HCT116 (cell line): ENCODE results near the gene STAP2. TPM values are rescaled to one million over a fixed set of nuclear protein-coding genes. Genes with fewer than 3 reads are reported as not detected.

ENCODE experiments used
- ATAC-seq: fragments of 200-7000 bp; cut with Tn5 transposase; 2 replicates; pipeline ENCODE4 v1.9.1; 2020; ENCODE audit warnings: mild to moderate bottlenecking, moderate library complexity
- BruUV-seq: library from RNA; stranded (reverse); fragments of 400-500 nt; replicated peaks from 2 replicates; lab custom pipeline; 2021; lab: Mats Ljungman, UMichigan
- CTCF ChIA-PET: fragments of 300-600 bp; sonication (Branson Sonifier 250); formaldehyde crosslinking; loops from one replicate; lab custom pipeline; 2021; ENCODE audit warnings: antibody characterized with exemption; lab: Charles Lee
- POLR2A ChIA-PET: fragments of 300-600, 350-600 bp; sonication (Branson Sonifier 250); formaldehyde crosslinking; loops from one replicate; lab custom pipeline; 2021; ENCODE audit warnings: antibody characterized with exemption; lab: Charles Lee
- RAD21 ChIA-PET, 2 experiments: fragments of 300-600 bp; sonication (Branson Sonifier 250); formaldehyde crosslinking; loops; one replicate each; lab custom pipeline; 2023; ENCODE audit warnings: low total read pairs in 2 of 2; ENCODE audit not compliant: uncharacterized antibody in 2 of 2, unreplicated experiment in 2 of 2, low non-redundant PET in 1 of 2; lab: Charles Lee
- DNase-seq: peaks from one replicate; pipeline ENCODE4 v3.0.0-alpha.2; 2010; ENCODE audit warnings: low read depth, low spot score
- H2AFZ ChIP-seq: fragments of 200-600 bp; shearing (Covaris generic), sonication (generic); 2 replicates; pipeline ENCODE4 v1.6.1; 2017; ENCODE audit warnings: low read depth, mixed run types, mixed read lengths, antibody characterized with exemption, low read length; ENCODE audit not compliant: poor library complexity, severe bottlenecking
- H3K27ac ChIP-seq: 2 replicates; pipeline ENCODE4 v1.5.1; 2012; ENCODE audit warnings: low read depth, low read length
- H3K27me3 ChIP-seq: fragments of 200-600 bp; sonication (generic); 2 replicates; pipeline ENCODE4 v1.6.1; 2016; ENCODE audit warnings: mixed run types, low read length, mixed read lengths; ENCODE audit not compliant: insufficient read depth
- H3K36me3 ChIP-seq, 2 experiments: fragments of 200-500 bp in 1 of 2; fragments of 200-600 bp in 1 of 2; sonication (Bioruptor generic) in 1 of 2; sonication (generic) in 1 of 2; 2 replicates each; pipeline versions ENCODE4 v1.5.1 to v1.6.1; 2014 to 2016; ENCODE audit warnings: low read length in 2 of 2, inconsistent platforms in 1 of 2, mixed read lengths in 1 of 2, mixed run types in 1 of 2; ENCODE audit not compliant: insufficient read depth in 2 of 2, control insufficient read depth in 1 of 2
- H3K4me1 ChIP-seq, 2 experiments: fragments of 200-600 bp in 1 of 2; sonication (generic) in 1 of 2; 2 replicates each; pipeline versions ENCODE4 v1.5.1 to v1.6.1; 2012 to 2017; ENCODE audit warnings: low read length in 2 of 2, inconsistent platforms in 1 of 2, mild to moderate bottlenecking in 1 of 2, mixed read lengths in 1 of 2, mixed run types in 1 of 2, moderate library complexity in 1 of 2; ENCODE audit not compliant: insufficient read depth in 2 of 2, control insufficient read depth in 1 of 2
- H3K4me2 ChIP-seq: fragments of 200-600 bp; sonication (generic); 2 replicates; pipeline ENCODE4 v1.6.1; 2017; ENCODE audit warnings: mixed run types, low read length, mixed read lengths
- H3K4me3 ChIP-seq, 2 experiments: fragments of 200-600 bp in 1 of 2; sonication (generic) in 1 of 2; replicated peaks in 1 of 2; 2 replicates each; pipeline ENCODE4 v1.5.1; 2011 to 2016; ENCODE audit warnings: low read length in 2 of 2, control low read depth in 1 of 2, low read depth in 1 of 2, mild to moderate bottlenecking in 1 of 2, mixed read lengths in 1 of 2, mixed run types in 1 of 2
- H3K79me2 ChIP-seq: fragments of 200-600 bp; sonication (generic); 2 replicates; pipeline ENCODE4 v1.6.1; 2017; ENCODE audit warnings: mild to moderate bottlenecking, mixed run types, low read length, moderate library complexity, mixed read lengths; ENCODE audit not compliant: insufficient read depth
- H3K9ac ChIP-seq: fragments of 200-600 bp; sonication (generic); 2 replicates; pipeline ENCODE4 v1.6.1; 2016; ENCODE audit warnings: low read length, mixed read lengths
- H3K9me2 ChIP-seq: fragments of 200-600 bp; sonication (generic), shearing (Covaris generic); 2 replicates; pipeline ENCODE4 v1.6.1; 2017; ENCODE audit warnings: mixed run types, mild to moderate bottlenecking, moderate library complexity; ENCODE audit not compliant: insufficient read depth
- H3K9me3 ChIP-seq, 2 experiments: fragments of 200-500 bp in 1 of 2; fragments of 200-600 bp in 1 of 2; sonication (Bioruptor generic) in 1 of 2; sonication (generic) in 1 of 2; 2 replicates each; pipeline ENCODE4 v1.6.1; 2014 to 2017; ENCODE audit warnings: low read length in 2 of 2, mixed read lengths in 2 of 2, inconsistent platforms in 1 of 2, low read depth in 1 of 2, mild to moderate bottlenecking in 1 of 2, mixed run types in 1 of 2, moderate library complexity in 1 of 2; ENCODE audit not compliant: control insufficient read depth in 1 of 2, insufficient read depth in 1 of 2
- H4K20me1 ChIP-seq: fragments of 200-600 bp; sonication (generic), shearing (Covaris generic); 2 replicates; pipeline ENCODE4 v1.6.1; 2017; ENCODE audit warnings: mixed run types, mild to moderate bottlenecking, moderate library complexity; ENCODE audit not compliant: insufficient read depth
- ELF1 ChIP-seq: IDR thresholded peaks from 2 replicates; pipeline ENCODE4 v1.6.1; 2012; ENCODE audit warnings: low read depth, borderline replicate concordance
- EZH2phosphoT487 ChIP-seq: fragments of 200-600 bp; IDR thresholded peaks from 2 replicates; pipeline ENCODE4 v1.6.1; 2018; ENCODE audit warnings: antibody characterized with exemption, borderline replicate concordance
- FOSL1 ChIP-seq: IDR thresholded peaks from 2 replicates; pipeline ENCODE4 v1.6.1; 2012; ENCODE audit warnings: low read depth
- RAD21 ChIP-seq: IDR thresholded peaks from 2 replicates; pipeline ENCODE4 v1.6.1; 2012; ENCODE audit warnings: low read depth, mild to moderate bottlenecking
- SIN3A ChIP-seq: IDR thresholded peaks from 2 replicates; pipeline ENCODE4 v1.6.1; 2012; ENCODE audit warnings: low read depth
- SRF ChIP-seq: IDR thresholded peaks from 2 replicates; pipeline ENCODE4 v1.6.1; 2012; ENCODE audit warnings: low read depth
- YY1 ChIP-seq: IDR thresholded peaks from 2 replicates; pipeline ENCODE4 v1.6.1; 2011; ENCODE audit warnings: low read length, low read depth, moderate library complexity, mild to moderate bottlenecking; ENCODE audit not compliant: insufficient replicate concordance; ENCODE audit errors: extremely low read depth
- intact Hi-C: fragments of 100-400 bp; cut with micrococcal nuclease; formaldehyde crosslinking; loops from 2 replicates; pipeline ENCODE4 v1.10.0; 2022
- total RNA-seq: library from RNA; stranded (reverse); gene quantifications from one replicate; pipeline ENCODE4 v1.2.1, GENCODE V29; 2021; ENCODE audit not compliant: unreplicated experiment
- TF ChIP-seq, protein P1 (sequence below), 3 experiments: fragments of 200-600 bp in 1 of 3; sonication (generic) in 1 of 3; IDR thresholded peaks in 2 of 3; conservative IDR thresholded peaks in 1 of 3; 2 replicates each; pipeline ENCODE4 v1.5.1; 2012 to 2017; ENCODE audit warnings: low read depth in 2 of 3, low read length in 2 of 3, antibody characterized with exemption in 1 of 3, borderline replicate concordance in 1 of 3, control low read depth in 1 of 3, mild to moderate bottlenecking in 1 of 3, mixed read lengths in 1 of 3, mixed run types in 1 of 3, moderate library complexity in 1 of 3; ENCODE audit not compliant: insufficient read depth in 1 of 3
- TF ChIP-seq, protein P2 (sequence below): IDR thresholded peaks from 2 replicates; pipeline ENCODE4 v1.6.1; 2012

The STAP2 gene
- total RNA-seq, 1 experiment from 2014 or later, result 2.1 TPM

DNA sequence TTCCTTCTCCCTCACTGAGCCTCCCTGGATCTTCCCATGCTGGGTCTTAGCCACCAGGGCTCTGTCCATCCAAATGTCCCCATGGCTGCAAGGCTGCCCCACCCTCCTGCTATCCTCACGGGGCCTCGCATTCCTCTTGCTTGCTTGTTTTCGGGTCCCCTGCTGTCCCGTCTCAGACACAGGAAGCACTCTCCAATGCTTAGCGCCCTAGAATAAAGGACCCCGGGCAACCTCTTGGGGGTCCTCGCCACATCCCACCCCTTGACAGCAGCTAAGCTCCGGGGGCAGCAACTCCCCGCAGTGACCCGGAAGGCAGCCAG lies 38.0 kb upstream of the STAP2 start (continued):
- TF ChIP-seq SIN3A, result no peak
- no peak for TF ChIP-seq SRF
- TF ChIP-seq RAD21, result no peak
- TF ChIP-seq YY1, result no peak
- TF ChIP-seq, protein P1, sequence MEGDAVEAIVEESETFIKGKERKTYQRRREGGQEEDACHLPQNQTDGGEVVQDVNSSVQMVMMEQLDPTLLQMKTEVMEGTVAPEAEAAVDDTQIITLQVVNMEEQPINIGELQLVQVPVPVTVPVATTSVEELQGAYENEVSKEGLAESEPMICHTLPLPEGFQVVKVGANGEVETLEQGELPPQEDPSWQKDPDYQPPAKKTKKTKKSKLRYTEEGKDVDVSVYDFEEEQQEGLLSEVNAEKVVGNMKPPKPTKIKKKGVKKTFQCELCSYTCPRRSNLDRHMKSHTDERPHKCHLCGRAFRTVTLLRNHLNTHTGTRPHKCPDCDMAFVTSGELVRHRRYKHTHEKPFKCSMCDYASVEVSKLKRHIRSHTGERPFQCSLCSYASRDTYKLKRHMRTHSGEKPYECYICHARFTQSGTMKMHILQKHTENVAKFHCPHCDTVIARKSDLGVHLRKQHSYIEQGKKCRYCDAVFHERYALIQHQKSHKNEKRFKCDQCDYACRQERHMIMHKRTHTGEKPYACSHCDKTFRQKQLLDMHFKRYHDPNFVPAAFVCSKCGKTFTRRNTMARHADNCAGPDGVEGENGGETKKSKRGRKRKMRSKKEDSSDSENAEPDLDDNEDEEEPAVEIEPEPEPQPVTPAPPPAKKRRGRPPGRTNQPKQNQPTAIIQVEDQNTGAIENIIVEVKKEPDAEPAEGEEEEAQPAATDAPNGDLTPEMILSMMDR (IDR thresholded peaks at IDR 0.05 in 2 of 3, conservative IDR thresholded peaks at IDR 0.05 in 1 of 3; ENCODE audit: borderline replicate concordance in 1 of 3, insufficient read depth in 1 of 3, low read depth in 2 of 3, low read length in 2 of 3), result no peak
- no peak for TF ChIP-seq EZH2phosphoT487
- TF ChIP-seq ELF1, result no peak

DNA sequence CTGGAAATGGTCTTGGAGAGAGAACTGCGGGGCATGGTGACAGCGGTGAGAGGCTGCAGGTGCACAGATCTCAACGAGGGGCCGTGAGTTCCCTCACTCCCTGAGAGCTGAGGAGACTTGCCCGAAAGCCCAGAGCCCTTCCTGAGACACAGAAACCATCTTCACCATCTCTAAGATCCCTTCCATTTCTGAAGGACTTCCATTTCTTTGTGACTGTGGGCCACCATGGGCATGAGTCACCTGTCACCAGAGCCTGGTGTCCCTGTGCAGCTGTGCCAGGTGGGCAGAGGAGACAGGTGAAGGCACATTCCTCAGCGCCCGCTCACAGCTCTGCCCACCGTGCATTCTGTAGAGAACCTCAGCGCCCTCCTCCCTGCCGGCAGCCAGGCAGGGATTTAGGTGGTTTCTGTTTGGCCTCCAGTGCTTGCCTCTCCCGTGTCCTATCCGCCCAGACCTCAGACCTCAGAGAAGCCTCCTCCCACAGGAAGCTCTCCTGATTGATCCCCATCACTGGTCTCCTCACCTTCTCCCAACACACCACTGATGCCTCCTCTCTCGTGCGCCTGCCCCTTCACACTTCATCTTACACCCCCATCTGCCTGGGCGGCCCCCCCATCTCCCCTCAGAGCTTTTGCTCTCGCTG lies 37.5 kb upstream of the STAP2 start:
- ATAC-seq (peak; percentile 18), DNase-seq (no peak)
- intact Hi-C loops, result loop anchor here (2.0 kb wide), 1 partner anchor 25 kb away; the partner anchor contains the start of gene SH3GL1
- H3K79me2 ChIP-seq, result peaks cover 90% of the 10 kb centered on the region
- H3K36me3 ChIP-seq, result no peaks in the 10 kb centered on the region
- no peaks in the 10 kb centered on the region for H3K9me2 ChIP-seq
- POLR2A ChIA-PET, result interaction anchor here (1.0 kb wide), 1 partner anchor 33 kb away, joined by 5 read pairs; the partner anchor contains the start of gene MPND
- TF ChIP-seq SRF (no peak), SIN3A (peak; percentile 46; the same call in 1 of the 2 replicates), ELF1 (no peak), FOSL1 (0 out of 2 replicates have a peak, but pooled peaks have one; percentile 26)
- TF ChIP-seq, protein P2, sequence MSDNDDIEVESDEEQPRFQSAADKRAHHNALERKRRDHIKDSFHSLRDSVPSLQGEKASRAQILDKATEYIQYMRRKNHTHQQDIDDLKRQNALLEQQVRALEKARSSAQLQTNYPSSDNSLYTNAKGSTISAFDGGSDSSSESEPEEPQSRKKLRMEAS, result peak; percentile 23; the same call in 1 of the 2 replicates
- TF ChIP-seq, protein P1 (IDR thresholded peaks at IDR 0.05 in 2 of 3, conservative IDR thresholded peaks at IDR 0.05 in 1 of 3; ENCODE audit: borderline replicate concordance in 1 of 3, insufficient read depth in 1 of 3, low read depth in 2 of 3, low read length in 2 of 3), result no peak
- CTCF ChIA-PET, result interaction anchor here (0.6 to 2.6 kb wide), 7 partner anchors 13 to 149 kb away, joined by 3 to 13 read pairs (median 5); partner anchors contain the start of genes CHAF1A and SH3GL1
- H3K9me3 ChIP-seq, result no peaks in the 10 kb centered on the region
- H3K27ac ChIP-seq, result peak overlapping the region; percentile 99
- H3K4me1 ChIP-seq, result peaks cover 69 to 85% of the 10 kb centered on the region in 2 experiments
- BruUV-seq, result no TSS peak
- H3K4me3 ChIP-seq, result peak overlapping the region in 1 of 2 experiments; percentile 58; a peak in 2 of 4 replicates
- RAD21 ChIA-PET, result interaction anchor here (1.0 to 1.2 kb wide), 2 partner anchors 33 to 95 kb away, joined by 3 read pairs; partner anchors contain the start of gene HDGFL2 (in 1 of the 2)
- H2AFZ ChIP-seq, result no peak overlapping the region
- H4K20me1 ChIP-seq, result peaks cover 3% of the 10 kb centered on the region; the same call in 1 of the 2 replicates
- peak overlapping the region; percentile 97 for H3K4me2 ChIP-seq
- H3K27me3 ChIP-seq, result no peaks in the 10 kb centered on the region
- peak overlapping the region; percentile 77 for H3K9ac ChIP-seq
